Measurements from ENCODE around the gene PLD5.

The PLD5 gene

GRCh38 chr1:242239398-242239797 lies 285.1 kb downstream of the PLD5 start:
- H3K4me3 ChIP-seq (ENCODE audit: insufficient read depth in 1 of 2, low read depth in 1 of 2, low read length in 2 of 2), result no peak overlapping the region
- WGBS, result 82% methylated on average over 2 of the region's 7 CpGs
- H3K27me3 ChIP-seq (ENCODE audit: control insufficient read depth in 1 of 2, insufficient read depth in 1 of 2, low read length in 2 of 2), result no peaks in the 10 kb centered on the region
- H3K9ac ChIP-seq (ENCODE audit: low read length), result no peak overlapping the region
- peak overlapping the region; percentile 90 for H3K27ac ChIP-seq (ENCODE audit: low read length, poor library complexity, severe bottlenecking)
- H4K8ac ChIP-seq (ENCODE audit: low read length), result no peak overlapping the region
- H2BK12ac ChIP-seq (ENCODE audit: low read length in 2 of 2), result no peak overlapping the region
- H3K18ac ChIP-seq (ENCODE audit: low read depth in 1 of 2, low read length in 2 of 2), result no peak overlapping the region
- H2BK15ac ChIP-seq (ENCODE audit: low read depth, poor library complexity, severe bottlenecking), result no peak overlapping the region
- H3K14ac ChIP-seq (ENCODE audit: low read length in 2 of 2), result no peak overlapping the region
- no peak overlapping the region for H2BK5ac ChIP-seq (ENCODE audit: low read depth, low read length, poor library complexity, severe bottlenecking)
- no peak overlapping the region for H2BK120ac ChIP-seq (ENCODE audit: low read depth, low read length)
- no peaks in the 10 kb centered on the region for H3K36me3 ChIP-seq (ENCODE audit: control insufficient read depth in 1 of 2, insufficient read depth in 2 of 2, low read depth in 1 of 2, low read length in 2 of 2)
- DNase-seq, result no peak
- no peak overlapping the region for H4K91ac ChIP-seq (ENCODE audit: low read length)
- H2AK5ac ChIP-seq (ENCODE audit: low read length, severe bottlenecking), result no peak overlapping the region
- H3K23ac ChIP-seq (ENCODE audit: low read length in 2 of 2), result no peak overlapping the region
- H3K4me2 ChIP-seq (ENCODE audit: low read length, poor library complexity, severe bottlenecking), result peak overlapping the region; percentile 30
- H3K4ac ChIP-seq (ENCODE audit: low read depth in 1 of 2, low read length in 2 of 2), result no peak overlapping the region
- H2AFZ ChIP-seq (ENCODE audit: low read depth, low read length), result no peak overlapping the region
- H3K9me3 ChIP-seq (ENCODE audit: control insufficient read depth, low read length), result no peaks in the 10 kb centered on the region
- H3K4me1 ChIP-seq (ENCODE audit: control insufficient read depth, insufficient read depth, low read depth, low read length), result peaks cover 7% of the 10 kb centered on the region
- no peaks in the 10 kb centered on the region for H3K79me1 ChIP-seq (replicated peaks; ENCODE audit: low read length, poor library complexity, severe bottlenecking)

GRCh38 chr1:242237051-242237450 lies 287.4 kb downstream of the PLD5 start:
- Histone ChIP-seq H3K4me3 (ENCODE audit: insufficient read depth in 1 of 2, low read depth in 1 of 2, low read length in 2 of 2) (no peak overlapping the region), H3K79me1 (replicated peaks; ENCODE audit: low read length, poor library complexity, severe bottlenecking) (no peaks in the 10 kb centered on the region), H2BK12ac (ENCODE audit: low read length in 2 of 2) (no peak overlapping the region), H2BK120ac (ENCODE audit: low read depth, low read length) (no peak overlapping the region), H2BK15ac (ENCODE audit: low read depth, poor library complexity, severe bottlenecking) (no peak overlapping the region), H3K23ac (ENCODE audit: low read length in 2 of 2) (no peak overlapping the region), H3K18ac (ENCODE audit: low read depth in 1 of 2, low read length in 2 of 2) (no peak overlapping the region), H2BK5ac (ENCODE audit: low read depth, low read length, poor library complexity, severe bottlenecking) (no peak overlapping the region), H3K14ac (ENCODE audit: low read length in 2 of 2) (no peak overlapping the region), H2AFZ (ENCODE audit: low read depth, low read length) (no peak overlapping the region), H3K27me3 (ENCODE audit: control insufficient read depth in 1 of 2, insufficient read depth in 1 of 2, low read length in 2 of 2) (no peaks in the 10 kb centered on the region), H4K91ac (ENCODE audit: low read length) (no peak overlapping the region), H2AK5ac (ENCODE audit: low read length, severe bottlenecking) (peak overlapping the region; percentile 96), H3K9ac (ENCODE audit: low read length) (no peak overlapping the region), H3K27ac (ENCODE audit: low read length, poor library complexity, severe bottlenecking) (peak overlapping the region; percentile 15), H3K36me3 (ENCODE audit: control insufficient read depth in 1 of 2, insufficient read depth in 2 of 2, low read depth in 1 of 2, low read length in 2 of 2) (no peaks in the 10 kb centered on the region), H4K8ac (ENCODE audit: low read length) (no peak overlapping the region), H3K4me1 (ENCODE audit: control insufficient read depth, insufficient read depth, low read depth, low read length) (peaks cover 5% of the 10 kb centered on the region), H3K4ac (ENCODE audit: low read depth in 1 of 2, low read length in 2 of 2) (no peak overlapping the region), H3K4me2 (ENCODE audit: low read length, poor library complexity, severe bottlenecking) (no peak overlapping the region), H3K9me3 (ENCODE audit: control insufficient read depth, low read length) (no peaks in the 10 kb centered on the region)
- WGBS, result 10% methylated on average over 1 of the region's 1 CpG
- DNase-seq, result no peak

GRCh38 chr1:242228991-242229390 lies 295.5 kb downstream of the PLD5 start:
- no peaks in the 10 kb centered on the region for H3K79me1 ChIP-seq (replicated peaks; ENCODE audit: low read length, poor library complexity, severe bottlenecking)
- peaks cover 2% of the 10 kb centered on the region for H3K4me1 ChIP-seq (ENCODE audit: control insufficient read depth, insufficient read depth, low read depth, low read length)
- H4K8ac ChIP-seq (ENCODE audit: low read length), result no peak overlapping the region
- H3K27ac ChIP-seq (ENCODE audit: low read length, poor library complexity, severe bottlenecking), result no peak overlapping the region
- no peak overlapping the region for H2BK15ac ChIP-seq (ENCODE audit: low read depth, poor library complexity, severe bottlenecking)
- no peak overlapping the region for H2BK120ac ChIP-seq (ENCODE audit: low read depth, low read length)
- no peak overlapping the region for H2BK5ac ChIP-seq (ENCODE audit: low read depth, low read length, poor library complexity, severe bottlenecking)
- no peaks in the 10 kb centered on the region for H3K36me3 ChIP-seq (ENCODE audit: control insufficient read depth in 1 of 2, insufficient read depth in 2 of 2, low read depth in 1 of 2, low read length in 2 of 2)
- H4K91ac ChIP-seq (ENCODE audit: low read length), result no peak overlapping the region
- no peak overlapping the region for H3K4me3 ChIP-seq (ENCODE audit: insufficient read depth in 1 of 2, low read depth in 1 of 2, low read length in 2 of 2)
- H3K9me3 ChIP-seq (ENCODE audit: control insufficient read depth, low read length), result no peaks in the 10 kb centered on the region
- no peak overlapping the region for H2AFZ ChIP-seq (ENCODE audit: low read depth, low read length)
- no peak overlapping the region for H3K4me2 ChIP-seq (ENCODE audit: low read length, poor library complexity, severe bottlenecking)
- H3K4ac ChIP-seq (ENCODE audit: low read depth in 1 of 2, low read length in 2 of 2), result no peak overlapping the region
- no peak overlapping the region for H3K18ac ChIP-seq (ENCODE audit: low read depth in 1 of 2, low read length in 2 of 2)
- no peak overlapping the region for H2AK5ac ChIP-seq (ENCODE audit: low read length, severe bottlenecking)
- no peak overlapping the region for H3K23ac ChIP-seq (ENCODE audit: low read length in 2 of 2)
- no CpG with 5 or more reads among the region's 3 CpGs for WGBS
- H2BK12ac ChIP-seq (ENCODE audit: low read length in 2 of 2), result no peak overlapping the region
- no peak overlapping the region for H3K14ac ChIP-seq (ENCODE audit: low read length in 2 of 2)
- no peak overlapping the region for H3K9ac ChIP-seq (ENCODE audit: low read length)
- DNase-seq, result no peak
- H3K27me3 ChIP-seq (ENCODE audit: control insufficient read depth in 1 of 2, insufficient read depth in 1 of 2, low read length in 2 of 2), result no peaks in the 10 kb centered on the region

- no peak overlapping the region for H3K14ac ChIP-seq (ENCODE audit: low read length in 2 of 2)
- H3K4me2 ChIP-seq (ENCODE audit: low read length, poor library complexity, severe bottlenecking), result no peak overlapping the region
- peaks cover 2% of the 10 kb centered on the region for H3K4me1 ChIP-seq (ENCODE audit: control insufficient read depth, insufficient read depth, low read depth, low read length)
- no peak overlapping the region for H2BK15ac ChIP-seq (ENCODE audit: low read depth, poor library complexity, severe bottlenecking)
- no peak overlapping the region for H4K91ac ChIP-seq (ENCODE audit: low read length)
- 95% methylated on average over 5 of the region's 9 CpGs for WGBS
- no peak overlapping the region for H4K8ac ChIP-seq (ENCODE audit: low read length)
- H2AFZ ChIP-seq (ENCODE audit: low read depth, low read length), result no peak overlapping the region
- no peaks in the 10 kb centered on the region for H3K9me3 ChIP-seq (ENCODE audit: control insufficient read depth, low read length)
- H3K4me3 ChIP-seq (ENCODE audit: insufficient read depth in 1 of 2, low read depth in 1 of 2, low read length in 2 of 2), result no peak overlapping the region
- H2BK5ac ChIP-seq (ENCODE audit: low read depth, low read length, poor library complexity, severe bottlenecking), result no peak overlapping the region
- no peak overlapping the region for H3K23ac ChIP-seq (ENCODE audit: low read length in 2 of 2)
- no peaks in the 10 kb centered on the region for H3K79me1 ChIP-seq (replicated peaks; ENCODE audit: low read length, poor library complexity, severe bottlenecking)
- H3K27ac ChIP-seq (ENCODE audit: low read length, poor library complexity, severe bottlenecking), result peak overlapping the region; percentile 9
- H3K4ac ChIP-seq (ENCODE audit: low read depth in 1 of 2, low read length in 2 of 2), result no peak overlapping the region
- no peaks in the 10 kb centered on the region for H3K27me3 ChIP-seq (ENCODE audit: control insufficient read depth in 1 of 2, insufficient read depth in 1 of 2, low read length in 2 of 2)
- H2BK120ac ChIP-seq (ENCODE audit: low read depth, low read length), result no peak overlapping the region
- no peak overlapping the region for H3K18ac ChIP-seq (ENCODE audit: low read depth in 1 of 2, low read length in 2 of 2)
- H3K36me3 ChIP-seq (ENCODE audit: control insufficient read depth in 1 of 2, insufficient read depth in 2 of 2, low read depth in 1 of 2, low read length in 2 of 2), result no peaks in the 10 kb centered on the region
- DNase-seq, result no peak
- H3K9ac ChIP-seq (ENCODE audit: low read length), result no peak overlapping the region
- H2BK12ac ChIP-seq (ENCODE audit: low read length in 2 of 2), result no peak overlapping the region
- no peak overlapping the region for H2AK5ac ChIP-seq (ENCODE audit: low read length, severe bottlenecking)
Observed at GRCh38 chr1:242225767-242226573, 298.5 kb downstream of the PLD5 start.

Data from mesenchymal stem cell (in vitro differentiated cells and primary cell).